ENCODE data around the gene TTLL12. TPM values are rescaled to one million over a fixed set of nuclear protein-coding genes. Genes with fewer than 3 reads are reported as not detected.

TTLL12 gene
- polyA plus RNA-seq, 2 of the 4 experiments (the other 2 are of a cell fraction), result 8.6 to 18.7 TPM

GRCh38 chr22:43118953-43119458 is 67.9 kb downstream of the TTLL12 start:
- H3K4me1 ChIP-seq, result no peaks in the 10 kb centered on the region
- ChIA-PET CTCF (interaction anchor here (1.0 to 1.2 kb wide), 2 partner anchors 13 to 498 kb away, joined by 3 read pairs; no protein-coding TSS in a partner anchor), POLR2A (no interaction called here)
- no peak for ATAC-seq
- no peak overlapping the region for H3K4me2 ChIP-seq
- WGBS (ENCODE audit: missing lambda C conversion rate), result 81% methylated on average over 6 of the region's 7 CpGs
- no peaks in the 10 kb centered on the region for H3K9me3 ChIP-seq
- no peak for TF ChIP-seq HOXB13 (CRISPR knock-in tag; IDR thresholded peaks at IDR 0.05; ENCODE audit: low read depth)
- TF ChIP-seq NR3C1 (IDR thresholded peaks at IDR 0.05), result no peak
- TF ChIP-seq NPAS2 (CRISPR knock-in tag; IDR thresholded peaks at IDR 0.05; ENCODE audit: borderline replicate concordance), result no peak
- TF ChIP-seq MAFK (IDR thresholded peaks at IDR 0.05; ENCODE audit: partially characterized antibody), result no peak
- TF ChIP-seq ZNF302 (CRISPR knock-in tag; IDR thresholded peaks at IDR 0.05), result no peak
- no peak for TF ChIP-seq FOSB (CRISPR knock-in tag; IDR thresholded peaks at IDR 0.05)
- no peak for TF ChIP-seq ZSCAN20 (CRISPR knock-in tag; IDR thresholded peaks at IDR 0.05)
- TF ChIP-seq MYC (IDR thresholded peaks at IDR 0.05; ENCODE audit: borderline replicate concordance, low read length), result no peak
- TF ChIP-seq, protein P1, sequence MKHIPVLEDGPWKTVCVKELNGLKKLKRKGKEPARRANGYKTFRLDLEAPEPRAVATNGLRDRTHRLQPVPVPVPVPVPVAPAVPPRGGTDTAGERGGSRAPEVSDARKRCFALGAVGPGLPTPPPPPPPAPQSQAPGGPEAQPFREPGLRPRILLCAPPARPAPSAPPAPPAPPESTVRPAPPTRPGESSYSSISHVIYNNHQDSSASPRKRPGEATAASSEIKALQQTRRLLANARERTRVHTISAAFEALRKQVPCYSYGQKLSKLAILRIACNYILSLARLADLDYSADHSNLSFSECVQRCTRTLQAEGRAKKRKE (CRISPR knock-in tag; IDR thresholded peaks at IDR 0.05; ENCODE audit: low read depth), result no peak
- no peak for TF ChIP-seq CHD4 (IDR thresholded peaks at IDR 0.05; ENCODE audit: borderline replicate concordance)
- TF ChIP-seq EHF (CRISPR knock-in tag; IDR thresholded peaks at IDR 0.05), result no peak
- no peak for TF ChIP-seq JUN (IDR thresholded peaks at IDR 0.05)
- TF ChIP-seq NFE2L2 (conservative IDR thresholded peaks at IDR 0.05; ENCODE audit: low read length), result no peak
- H3K4me3 ChIP-seq, result no peak overlapping the region
- DNase-seq (ENCODE audit: low read depth in 1 of 2, low spot score in 1 of 2), result no peak
- H3K27ac ChIP-seq, result no peak overlapping the region
- FAIRE-seq, result no peak

- ATAC-seq (no peak), DNase-seq (ENCODE audit: low read depth in 1 of 2, low spot score in 1 of 2) (no peak), FAIRE-seq (no peak)
- Histone ChIP-seq H3K9me3 (no peaks in the 10 kb centered on the region), H3K27ac (no peak overlapping the region), H3K4me2 (no peak overlapping the region), H3K4me1 (no peaks in the 10 kb centered on the region), H3K4me3 (no peak overlapping the region)
- POLR2A ChIA-PET, result no interaction called here
- WGBS (ENCODE audit: missing lambda C conversion rate), result 81% methylated on average over 20 of the region's 21 CpGs
- CTCF ChIA-PET, result interaction anchor here (0.6 to 1.3 kb wide), 5 partner anchors 13 to 497 kb away, joined by 3 read pairs; no protein-coding TSS in a partner anchor
- TF ChIP-seq TFCP2L1 (CRISPR knock-in tag; IDR thresholded peaks at IDR 0.05), result no peak
- TF ChIP-seq ZC3H11A (IDR thresholded peaks at IDR 0.05), result no peak
- TF ChIP-seq MAZ (IDR thresholded peaks at IDR 0.05; ENCODE audit: borderline replicate concordance, low read depth, low read length), result no peak
- no peak for TF ChIP-seq BCL3 (IDR thresholded peaks at IDR 0.05)
- TF ChIP-seq ESRRA (IDR thresholded peaks at IDR 0.05; ENCODE audit: borderline replicate concordance, low read length), result no peak
- TF ChIP-seq, protein P2, sequence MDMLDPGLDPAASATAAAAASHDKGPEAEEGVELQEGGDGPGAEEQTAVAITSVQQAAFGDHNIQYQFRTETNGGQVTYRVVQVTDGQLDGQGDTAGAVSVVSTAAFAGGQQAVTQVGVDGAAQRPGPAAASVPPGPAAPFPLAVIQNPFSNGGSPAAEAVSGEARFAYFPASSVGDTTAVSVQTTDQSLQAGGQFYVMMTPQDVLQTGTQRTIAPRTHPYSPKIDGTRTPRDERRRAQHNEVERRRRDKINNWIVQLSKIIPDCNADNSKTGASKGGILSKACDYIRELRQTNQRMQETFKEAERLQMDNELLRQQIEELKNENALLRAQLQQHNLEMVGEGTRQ (IDR thresholded peaks at IDR 0.05), result no peak
- no peak for TF ChIP-seq RNF2 (IDR thresholded peaks at IDR 0.05; ENCODE audit: borderline replicate concordance, low read depth)
- TF ChIP-seq BHLHE40 (IDR thresholded peaks at IDR 0.05; ENCODE audit: low read depth, low read length), result no peak
- TF ChIP-seq EHMT2 (IDR thresholded peaks at IDR 0.05; ENCODE audit: low read depth), result no peak
- TF ChIP-seq FOSB (CRISPR knock-in tag; IDR thresholded peaks at IDR 0.05), result no peak
- TF ChIP-seq, protein P3, sequence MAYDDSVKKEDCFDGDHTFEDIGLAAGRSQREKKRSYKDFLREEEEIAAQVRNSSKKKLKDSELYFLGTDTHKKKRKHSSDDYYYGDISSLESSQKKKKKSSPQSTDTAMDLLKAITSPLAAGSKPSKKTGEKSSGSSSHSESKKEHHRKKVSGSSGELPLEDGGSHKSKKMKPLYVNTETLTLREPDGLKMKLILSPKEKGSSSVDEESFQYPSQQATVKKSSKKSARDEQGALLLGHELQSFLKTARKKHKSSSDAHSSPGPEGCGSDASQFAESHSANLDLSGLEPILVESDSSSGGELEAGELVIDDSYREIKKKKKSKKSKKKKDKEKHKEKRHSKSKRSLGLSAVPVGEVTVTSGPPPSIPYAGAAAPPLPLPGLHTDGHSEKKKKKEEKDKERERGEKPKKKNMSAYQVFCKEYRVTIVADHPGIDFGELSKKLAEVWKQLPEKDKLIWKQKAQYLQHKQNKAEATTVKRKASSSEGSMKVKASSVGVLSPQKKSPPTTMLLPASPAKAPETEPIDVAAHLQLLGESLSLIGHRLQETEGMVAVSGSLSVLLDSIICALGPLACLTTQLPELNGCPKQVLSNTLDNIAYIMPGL (CRISPR knock-in tag; IDR thresholded peaks at IDR 0.05; ENCODE audit: borderline replicate concordance), result no peak
Measured at GRCh38 chr22:43118024-43118849, 68.7 kb downstream of the TTLL12 start.
